Measurements from ENCODE around the gene LRP4.
"Not testable (repeated sequence)": the region's sequence is repeated elsewhere in the genome, so short reads cannot be mapped to it uniquely, and the experiment has no call there.

Gene LRP4

GRCh38 chr11:46918083-46918787, at the start of gene LRP4:
Gene LRP4, minus strand, starts transcription at chr11:46918550. Its CDS starts 171 bp downstream, at chr11:46918379.
- no peak for DNase-seq

- no peak for DNase-seq
These were observed 49.6 kb upstream of the LRP4 start for GRCh38 chr11:46967962-46968361.

- no peak for DNase-seq
These were observed 48.4 kb upstream of the LRP4 start for GRCh38 chr11:46966773-46967172.

GRCh38 chr11:46963844-46964243, 45.5 kb upstream of the LRP4 start:
- no peak for DNase-seq

GRCh38 chr11:46961886-46962285, 43.5 kb upstream of the LRP4 start:
- DNase-seq, result not testable (repeated sequence)

- DNase-seq, result no peak
These were observed 42.7 kb upstream of the LRP4 start for GRCh38 chr11:46961041-46961440.

GRCh38 chr11:46958777-46959176, 40.4 kb upstream of the LRP4 start:
- DNase-seq, result no peak

GRCh38 chr11:46953093-46953492, 34.7 kb upstream of the LRP4 start:
- DNase-seq, result no peak

- DNase-seq, result peak; percentile 10
These were observed 34.2 kb upstream of the LRP4 start for GRCh38 chr11:46952553-46952952.

GRCh38 chr11:46951864-46952263, 33.5 kb upstream of the LRP4 start:
- no peak for DNase-seq

- no peak for DNase-seq
These were observed 30.9 kb upstream of the LRP4 start for GRCh38 chr11:46949297-46949696.

- peak; percentile 68 for DNase-seq
These were observed 30.2 kb upstream of the LRP4 start for GRCh38 chr11:46948378-46949131.

GRCh38 chr11:46947399-46948077, 29.2 kb upstream of the LRP4 start:
- DNase-seq, result no peak

- DNase-seq, result no peak
These were observed 26.2 kb upstream of the LRP4 start for GRCh38 chr11:46944356-46945075.

- DNase-seq, result no peak
These were observed 23.8 kb upstream of the LRP4 start for GRCh38 chr11:46942172-46942571.

GRCh38 chr11:46936138-46937110, 18.1 kb upstream of the LRP4 start, which contains the start of gene CSTPP1:
Gene CSTPP1, plus strand, starts transcription at chr11:46936761. Its CDS starts 45 bp downstream, at chr11:46936806.
- DNase-seq, result peak; percentile 88

GRCh38 chr11:46930089-46930488, 11.7 kb upstream of the LRP4 start:
- peak; percentile 43 for DNase-seq

GRCh38 chr11:46928701-46929100, 10.4 kb upstream of the LRP4 start:
- DNase-seq, result not testable (repeated sequence)

- DNase-seq, result not testable (repeated sequence)
These were observed 9.6 kb upstream of the LRP4 start for GRCh38 chr11:46927928-46928327.

- peak; percentile 98 for DNase-seq
These were observed 2.4 kb upstream of the LRP4 start for GRCh38 chr11:46920755-46921154.

- no peak for DNase-seq
These were observed 601 bp upstream of the LRP4 start for GRCh38 chr11:46918788-46919513.

Measured in HCEC 1CT (cell line).